H1 (cell line): Measurements from ENCODE around the gene EPHA4. TPM values are rescaled to one million over a fixed set of nuclear protein-coding genes. Genes with fewer than 3 reads are reported as not detected.

Experiments
- CHD7 ChIP-seq: fragments of 300-600 bp; sonication (generic); IDR thresholded peaks from 2 replicates; pipeline ENCODE4 v1.7.1; 2012; ENCODE audit warnings: low read length, moderate library complexity, mild to moderate bottlenecking, inconsistent platforms; ENCODE audit not compliant: insufficient replicate concordance
- polyA plus RNA-seq, 7 experiments: library from polyadenylated mRNA; depleted of rRNA in 3 of 7; stranded (reverse) in 5 of 7; unstranded in 2 of 7; fragments of >200 nt in 5 of 7; fragments of 200-250 nt in 2 of 7; gene quantifications; 1 replicate in 5 of 7; 2 replicates in 1 of 7; 4 replicates in 1 of 7; pipeline versions ENCODE4 v1.2.1 to v1.2.3, GENCODE V29; 2011 to 2013; ENCODE audit warnings: missing spikeins in 2 of 7, mixed read lengths in 2 of 7
- total RNA-seq: library from RNA; stranded (reverse); fragmentation: NEBNext Ultra II Directional; extraction: Animal tissue kit (Norgen Biotek cat#: 25700); gene quantifications from 2 replicates; pipeline ENCODE4 v1.2.1, GENCODE V29; 2021

Gene EPHA4
- total and polyA plus RNA-seq, 2 of the 8 experiments (the other 6 are each of a cell fraction or from before 2014, with no cell fraction given), result 4.3 to 5.7 TPM

- TF ChIP-seq CHD7, result no peak
Observed at GRCh38 chr2:221612161-221612560, 40.1 kb upstream of the EPHA4 start (continued).
